HG03460 (cell line): ENCODE measurements around the gene FLNC.

Experiments used
- ATAC-seq: cut with Tn5 transposase; IDR thresholded peaks from one replicate; pipeline ENCODE4 v1.9.1; 2021; ENCODE audit not compliant: unreplicated experiment

The FLNC gene

GRCh38 chr7:128801667-128802418 is 28.4 kb upstream of the FLNC start:
- no peak for ATAC-seq

GRCh38 chr7:128804484-128804883 is 25.7 kb upstream of the FLNC start:
- ATAC-seq = no peak

GRCh38 chr7:128805225-128805624 is 25.0 kb upstream of the FLNC start:
- no peak for ATAC-seq

- ATAC-seq = no peak
These were observed 23.0 kb upstream of the FLNC start for GRCh38 chr7:128807191-128807590.

- ATAC-seq = no peak
These were observed 20.8 kb upstream of the FLNC start for GRCh38 chr7:128809363-128809762.

GRCh38 chr7:128810473-128810872 is 19.7 kb upstream of the FLNC start:
- ATAC-seq = no peak

- no peak for ATAC-seq
These were observed 19.2 kb upstream of the FLNC start for GRCh38 chr7:128810997-128811396.

GRCh38 chr7:128811631-128812430 is 18.4 kb upstream of the FLNC start:
- no peak for ATAC-seq

GRCh38 chr7:128812514-128813168 is 17.6 kb upstream of the FLNC start:
- ATAC-seq = no peak

GRCh38 chr7:128814499-128814898 is 15.7 kb upstream of the FLNC start:
- ATAC-seq = no peak

- ATAC-seq = no peak
These were observed 14.8 kb upstream of the FLNC start for GRCh38 chr7:128815289-128815942.

- no peak for ATAC-seq
These were observed 11.5 kb upstream of the FLNC start for GRCh38 chr7:128818694-128819093.

- ATAC-seq = no peak
These were observed 8.5 kb upstream of the FLNC start for GRCh38 chr7:128821724-128822123.

- ATAC-seq = no peak
These were observed 3.7 kb upstream of the FLNC start for GRCh38 chr7:128826512-128826911.

- ATAC-seq = no peak
These were observed 3.3 kb upstream of the FLNC start for GRCh38 chr7:128826916-128827247.

GRCh38 chr7:128827248-128827958 is 2.8 kb upstream of the FLNC start:
- no peak for ATAC-seq

- no peak for ATAC-seq
These were observed 2.1 kb upstream of the FLNC start for GRCh38 chr7:128827971-128828711.

- ATAC-seq = no peak
These were observed 627 bp upstream of the FLNC start for GRCh38 chr7:128829391-128830166.
